Ovary (tissue), 3 donors: Measurements from ENCODE around the gene SLC44A1.

Experiments used
- POLR2A ChIP-seq: fragments of 450-650 bp; IDR thresholded peaks from one replicate; pipeline ENCODE4 v1.6.1; 2017; ENCODE audit warnings: antibody characterized with exemption, mild to moderate bottlenecking, moderate library complexity
- TF ChIP-seq, protein P1 (sequence below), 3 donors: fragments of 450-650 bp in 2 of 3; fragments of 200-600 bp in 1 of 3; IDR thresholded peaks; one replicate each; pipeline versions ENCODE4 v1.5.1 to v1.8.0; 2016 to 2022; ENCODE audit warnings: antibody characterized with exemption in 3 of 3, mild to moderate bottlenecking in 1 of 3
- donor health status: DM: no; HTN: no; CAD: no.

- TF ChIP-seq, protein P1, sequence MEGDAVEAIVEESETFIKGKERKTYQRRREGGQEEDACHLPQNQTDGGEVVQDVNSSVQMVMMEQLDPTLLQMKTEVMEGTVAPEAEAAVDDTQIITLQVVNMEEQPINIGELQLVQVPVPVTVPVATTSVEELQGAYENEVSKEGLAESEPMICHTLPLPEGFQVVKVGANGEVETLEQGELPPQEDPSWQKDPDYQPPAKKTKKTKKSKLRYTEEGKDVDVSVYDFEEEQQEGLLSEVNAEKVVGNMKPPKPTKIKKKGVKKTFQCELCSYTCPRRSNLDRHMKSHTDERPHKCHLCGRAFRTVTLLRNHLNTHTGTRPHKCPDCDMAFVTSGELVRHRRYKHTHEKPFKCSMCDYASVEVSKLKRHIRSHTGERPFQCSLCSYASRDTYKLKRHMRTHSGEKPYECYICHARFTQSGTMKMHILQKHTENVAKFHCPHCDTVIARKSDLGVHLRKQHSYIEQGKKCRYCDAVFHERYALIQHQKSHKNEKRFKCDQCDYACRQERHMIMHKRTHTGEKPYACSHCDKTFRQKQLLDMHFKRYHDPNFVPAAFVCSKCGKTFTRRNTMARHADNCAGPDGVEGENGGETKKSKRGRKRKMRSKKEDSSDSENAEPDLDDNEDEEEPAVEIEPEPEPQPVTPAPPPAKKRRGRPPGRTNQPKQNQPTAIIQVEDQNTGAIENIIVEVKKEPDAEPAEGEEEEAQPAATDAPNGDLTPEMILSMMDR (IDR thresholded peaks at IDR 0.05) = no peak
- TF ChIP-seq POLR2A = no peak
These were observed 15.5 kb downstream of the SLC44A1 start for GRCh38 chr9:105259731-105260612.
